OCI-LY3 (cell line): Measurements from ENCODE around the gene JARID2.
"Not testable (repeated sequence)": the region's sequence is repeated elsewhere in the genome, so short reads cannot be mapped to it uniquely, and the experiment has no call there.

Source experiments
- H2AFZ ChIP-seq: fragments of 200-600, 300-600 bp; shearing (Covaris generic); 2 replicates; pipeline ENCODE4 v1.6.0; 2014; ENCODE audit warnings: antibody characterized with exemption, low read depth, low read length
- H3K27ac ChIP-seq: fragments of 200-600, 300-600 bp; sonication (generic); 2 replicates; pipeline ENCODE4 v1.5.1; 2014; ENCODE audit warnings: mild to moderate bottlenecking, low read length, moderate library complexity, mixed read lengths
- H3K27me3 ChIP-seq: fragments of 200-600, 300-600 bp; sonication (generic); 2 replicates; pipeline ENCODE4 v1.6.1; 2014; ENCODE audit warnings: low read depth, low read length, mixed read lengths
- H3K36me3 ChIP-seq: fragments of 200-600, 300-600 bp; sonication (generic); replicated peaks from 2 replicates; pipeline ENCODE3; 2014; ENCODE audit warnings: low read depth, low read length, mixed read lengths
- H3K4me1 ChIP-seq: fragments of 300-600, 200-600 bp; sonication (generic); 2 replicates; pipeline ENCODE4 v1.6.1; 2014; ENCODE audit warnings: low read length, mixed read lengths
- H3K4me2 ChIP-seq: fragments of 200-600, 300-600 bp; sonication (generic); 2 replicates; pipeline ENCODE4 v1.6.1; 2014; ENCODE audit warnings: low read length, mixed read lengths
- H3K4me3 ChIP-seq: fragments of 300-600, 200-600 bp; sonication (generic); 2 replicates; pipeline ENCODE4 v1.5.1; 2014; ENCODE audit warnings: antibody characterized with exemption, mild to moderate bottlenecking, low read length, moderate library complexity
- H3K79me2 ChIP-seq: fragments of 300-600, 200-600 bp; shearing (Covaris generic); 2 replicates; pipeline ENCODE4 v1.6.1; 2014; ENCODE audit warnings: mild to moderate bottlenecking, low read length, mixed read lengths
- H3K9ac ChIP-seq: fragments of 300-600, 200-600 bp; shearing (Covaris generic); 2 replicates; pipeline ENCODE4 v1.6.0; 2014; ENCODE audit warnings: mild to moderate bottlenecking, low read length, moderate library complexity
- H3K9me3 ChIP-seq: fragments of 200-600, 300-600 bp; shearing (Covaris generic); 2 replicates; pipeline ENCODE4 v1.6.1; 2014; ENCODE audit warnings: low read length, mixed read lengths; ENCODE audit not compliant: insufficient read depth
- H4K20me1 ChIP-seq: fragments of 200-600, 300-600 bp; sonication (generic); 2 replicates; pipeline ENCODE4 v1.6.1; 2016; ENCODE audit warnings: low read length, mixed read lengths; ENCODE audit not compliant: insufficient read depth
- CTCF ChIP-seq: fragments of 200-600, 300-600 bp; sonication (generic); IDR thresholded peaks from 2 replicates; pipeline ENCODE4 v1.5.1; 2014; ENCODE audit warnings: antibody characterized with exemption, low read length, low read depth
- EZH2phosphoT487 ChIP-seq: fragments of 200-600 bp; shearing (Covaris generic); IDR thresholded peaks from 2 replicates; pipeline ENCODE4 v1.6.1; 2018; ENCODE audit warnings: antibody characterized with exemption, mixed run types, low read depth

Gene JARID2

GRCh38 chr6:15296735-15297134 lies 50.9 kb downstream of the JARID2 start:
- no peak overlapping the region for H3K4me3 ChIP-seq
- no peak overlapping the region for H3K27ac ChIP-seq
- peaks cover 91% of the 10 kb centered on the region for H3K79me2 ChIP-seq
- peaks cover 25% of the 10 kb centered on the region for H4K20me1 ChIP-seq
- no peak overlapping the region for H3K4me2 ChIP-seq
- H3K27me3 ChIP-seq = no peaks in the 10 kb centered on the region
- H3K9ac ChIP-seq = no peak overlapping the region
- peaks cover 44% of the 10 kb centered on the region for H3K4me1 ChIP-seq
- H3K9me3 ChIP-seq = no peaks in the 10 kb centered on the region
- TF ChIP-seq CTCF (no peak), EZH2phosphoT487 (no peak)
- H3K36me3 ChIP-seq = no peaks in the 10 kb centered on the region
- H2AFZ ChIP-seq = no peak overlapping the region

GRCh38 chr6:15297167-15297566 lies 51.3 kb downstream of the JARID2 start:
- H3K36me3 ChIP-seq, H2AFZ ChIP-seq, H3K4me3 ChIP-seq, H3K4me2 ChIP-seq, H3K9me3 ChIP-seq, H3K27ac ChIP-seq, H3K9ac ChIP-seq, H3K27me3 ChIP-seq: not testable (repeated sequence)
- Histone ChIP-seq H3K79me2 (peaks cover 92% of the 10 kb centered on the region), H3K4me1 (peaks cover 48% of the 10 kb centered on the region), H4K20me1 (peaks cover 25% of the 10 kb centered on the region)

DNA sequence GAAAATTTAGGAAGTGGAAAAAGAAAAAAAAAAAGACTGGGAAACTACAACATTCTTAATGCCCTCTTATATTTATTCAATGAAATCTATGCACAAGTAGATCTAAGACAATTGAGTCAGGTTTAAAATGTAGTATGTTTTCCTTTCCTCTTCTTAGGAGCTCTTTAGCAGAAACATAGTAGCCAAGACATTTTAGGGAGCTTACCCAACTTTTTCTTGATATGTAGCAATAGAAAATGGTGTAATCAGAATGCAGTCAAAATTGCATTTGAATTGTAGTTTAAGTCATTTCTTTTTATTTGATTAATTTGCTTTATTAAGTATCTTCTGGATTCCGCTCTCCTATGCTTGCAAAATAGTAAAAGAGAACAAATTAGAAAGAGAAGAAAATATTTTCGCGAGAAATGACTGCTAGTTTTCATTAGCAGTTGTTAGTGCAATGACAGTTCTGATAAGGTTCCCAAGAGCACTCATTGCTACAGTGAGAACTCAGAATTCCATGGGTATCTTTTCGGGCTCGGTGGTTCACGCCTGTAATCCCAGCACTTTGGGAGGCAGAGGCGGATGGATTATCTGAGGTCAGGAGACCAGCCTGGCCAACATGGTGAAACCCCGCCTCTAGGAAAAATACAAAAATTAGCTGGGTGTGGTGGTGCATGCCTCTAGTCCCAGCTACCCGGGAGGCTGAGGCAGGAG lies 52.2 kb downstream of the JARID2 start:
- Histone ChIP-seq H3K4me1 (peaks cover 57% of the 10 kb centered on the region), H3K36me3 (no peaks in the 10 kb centered on the region), H3K27ac (no peak overlapping the region), H3K9ac (no peak overlapping the region), H4K20me1 (peaks cover 28% of the 10 kb centered on the region), H3K27me3 (no peaks in the 10 kb centered on the region), H2AFZ (no peak overlapping the region), H3K4me3 (no peak overlapping the region), H3K4me2 (no peak overlapping the region), H3K9me3 (no peaks in the 10 kb centered on the region), H3K79me2 (peaks cover 92% of the 10 kb centered on the region)
- TF ChIP-seq CTCF (no peak), EZH2phosphoT487 (no peak)

GRCh38 chr6:15299430-15300131 lies 53.7 kb downstream of the JARID2 start:
- Histone ChIP-seq H2AFZ (no peak overlapping the region), H3K9ac (peak overlapping the region; percentile 55; the same call in 1 of the 2 replicates), H4K20me1 (peaks cover 32% of the 10 kb centered on the region), H3K4me1 (peaks cover 72% of the 10 kb centered on the region), H3K36me3 (no peaks in the 10 kb centered on the region), H3K79me2 (peaks cover 93% of the 10 kb centered on the region), H3K4me3 (peak overlapping the region; percentile 60), H3K4me2 (peak overlapping the region; percentile 88), H3K9me3 (no peaks in the 10 kb centered on the region), H3K27ac (peak overlapping the region; percentile 80), H3K27me3 (no peaks in the 10 kb centered on the region)
- TF ChIP-seq CTCF (no peak), EZH2phosphoT487 (no peak)
